LHCN-M2 (cell line): ENCODE data around the gene ZSWIM3. TPM values are rescaled to one million over a fixed set of nuclear protein-coding genes. Genes with fewer than 3 reads are reported as not detected.

Experiments
- DNase-seq: peaks from one replicate; pipeline ENCODE4 v3.0.0-alpha.2; 2012; ENCODE audit warnings: low read depth
- total RNA-seq: library from RNA; depleted of rRNA; stranded (reverse); fragments of >200 nt; gene quantifications from 2 replicates; pipeline ENCODE4 v1.2.3, GENCODE V29; 2014; rRNA removed

ZSWIM3 gene
- total RNA-seq, 1 experiment from 2014 or later: 4.6 TPM

DNA sequence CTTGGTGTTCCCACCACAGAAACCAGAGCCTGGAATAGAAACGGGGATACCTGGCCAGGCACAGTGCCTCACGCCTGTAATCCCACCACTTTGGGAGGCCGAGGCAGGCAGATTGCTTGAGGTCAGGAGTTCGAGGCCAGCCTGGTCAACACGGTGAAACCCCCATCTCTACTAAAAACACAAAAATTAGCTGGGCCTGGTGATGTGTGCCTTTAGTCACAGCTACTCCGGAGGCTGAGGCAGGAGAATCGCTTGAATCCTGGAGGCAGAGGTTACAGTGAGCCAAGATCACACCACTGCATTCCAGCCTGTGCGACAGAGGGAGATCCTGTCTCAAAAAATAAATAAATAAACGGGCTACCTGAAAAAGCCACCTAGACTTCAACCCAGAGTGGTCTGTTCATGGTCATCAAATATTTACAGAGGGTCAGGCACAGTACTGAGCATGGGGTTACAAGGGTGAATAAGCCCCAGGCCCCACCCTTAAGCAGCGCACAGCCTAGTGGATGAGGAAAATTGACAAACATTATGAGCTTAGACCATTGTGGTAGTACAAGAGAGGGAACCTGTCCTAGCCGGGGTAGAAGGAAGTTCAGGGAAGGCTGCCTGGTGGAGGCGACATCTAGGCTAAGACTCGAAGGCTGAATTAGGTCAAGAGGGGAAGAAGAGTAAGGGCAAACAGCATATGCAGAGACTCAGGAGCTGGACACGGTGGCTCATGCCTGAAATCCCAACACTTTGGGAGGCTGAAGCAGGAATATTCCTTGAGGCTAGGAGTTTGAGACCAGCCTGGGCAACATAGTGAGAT is 69.9 kb downstream of the ZSWIM3 start:
- no peak for DNase-seq

Other genes with a start within 250 kb of the ZSWIM3 start
- gene WFDC10A, start 227.9 kb upstream of the ZSWIM3 start, total RNA-seq: not detected in 2 replicates
- gene WFDC9, start 226.3 kb upstream of the ZSWIM3 start, total RNA-seq: not detected in 2 replicates
- 1.2 TPM in 1 of 2 replicates, not detected in the other for gene WFDC11, start 187.4 kb upstream of the ZSWIM3 start, total RNA-seq
- gene WFDC13, start 155.6 kb upstream of the ZSWIM3 start, total RNA-seq: not detected in 2 replicates
- gene WFDC10B, start 152.6 kb upstream of the ZSWIM3 start, total RNA-seq: 0.38 TPM in 1 of 2 replicates, not detected in the other
- not detected in 2 replicates for gene SPINT4, start 135.3 kb upstream of the ZSWIM3 start, total RNA-seq
- 0.51 and 0.75 TPM in 2 replicates for gene WFDC3, start 65.7 kb upstream of the ZSWIM3 start, total RNA-seq
- gene DNTTIP1, start 65.7 kb upstream of the ZSWIM3 start, total RNA-seq: 22.9 and 35.5 TPM in 2 replicates
- gene UBE2C, start 45.0 kb upstream of the ZSWIM3 start, total RNA-seq: 235 and 279 TPM in 2 replicates
- gene TNNC2, start 30.3 kb upstream of the ZSWIM3 start, total RNA-seq: 0.34 and 0.38 TPM in 2 replicates
- 75.8 and 80.3 TPM in 2 replicates for gene SNX21, start 23.8 kb upstream of the ZSWIM3 start, total RNA-seq
- gene ACOT8, start 222 bp upstream of the ZSWIM3 start, total RNA-seq: 39.1 and 46.6 TPM in 2 replicates
- gene ZSWIM1, start 23.6 kb downstream of the ZSWIM3 start, total RNA-seq: 9.8 and 10.2 TPM in 2 replicates
- gene SPATA25, start 30.0 kb downstream of the ZSWIM3 start, total RNA-seq: 0.69 and 4.1 TPM in 2 replicates
- gene NEURL2, start 33.6 kb downstream of the ZSWIM3 start, total RNA-seq: 5.4 and 9.0 TPM in 2 replicates
- 118 and 180 TPM in 2 replicates for gene CTSA, start 33.7 kb downstream of the ZSWIM3 start, total RNA-seq
- 7.2 and 10.3 TPM in 2 replicates for gene PLTP, start 54.5 kb downstream of the ZSWIM3 start, total RNA-seq
- 10.2 and 13.6 TPM in 2 replicates for gene PCIF1, start 77.1 kb downstream of the ZSWIM3 start, total RNA-seq
- 15.3 and 15.9 TPM in 2 replicates for gene ZNF335, start 114.6 kb downstream of the ZSWIM3 start, total RNA-seq
- gene MMP9, start 151.3 kb downstream of the ZSWIM3 start, total RNA-seq: not detected in 2 replicates
- gene SLC12A5, start 171.6 kb downstream of the ZSWIM3 start, total RNA-seq: under 0.01 TPM in 1 of 2 replicates, not detected in the other
- 21.7 and 30.0 TPM in 2 replicates for gene NCOA5, start 232.3 kb downstream of the ZSWIM3 start, total RNA-seq